GOT3 (cell line): Measurements from ENCODE around the gene HOXC6.
"Not testable (repeated sequence)": the region's sequence is repeated elsewhere in the genome, so short reads cannot be mapped to it uniquely, and the experiment has no call there.

Source experiments
- DNase-seq: peaks from one replicate; lab custom pipeline; 2025; ENCODE audit warnings: mixed read lengths; lab: John Stamatoyannopoulos, UW

The HOXC6 gene

DNA sequence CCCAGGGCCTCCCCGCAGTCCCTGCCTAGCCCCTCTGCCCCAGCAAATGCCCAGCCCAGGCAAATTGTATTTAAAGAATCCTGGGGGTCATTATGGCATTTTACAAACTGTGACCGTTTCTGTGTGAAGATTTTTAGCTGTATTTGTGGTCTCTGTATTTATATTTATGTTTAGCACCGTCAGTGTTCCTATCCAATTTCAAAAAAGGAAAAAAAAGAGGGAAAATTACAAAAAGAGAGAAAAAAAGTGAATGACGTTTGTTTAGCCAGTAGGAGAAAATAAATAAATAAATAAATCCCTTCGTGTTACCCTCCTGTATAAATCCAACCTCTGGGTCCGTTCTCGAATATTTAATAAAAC lies 2.2 kb downstream of the HOXC6 start:
- DNase-seq: no peak

DNA sequence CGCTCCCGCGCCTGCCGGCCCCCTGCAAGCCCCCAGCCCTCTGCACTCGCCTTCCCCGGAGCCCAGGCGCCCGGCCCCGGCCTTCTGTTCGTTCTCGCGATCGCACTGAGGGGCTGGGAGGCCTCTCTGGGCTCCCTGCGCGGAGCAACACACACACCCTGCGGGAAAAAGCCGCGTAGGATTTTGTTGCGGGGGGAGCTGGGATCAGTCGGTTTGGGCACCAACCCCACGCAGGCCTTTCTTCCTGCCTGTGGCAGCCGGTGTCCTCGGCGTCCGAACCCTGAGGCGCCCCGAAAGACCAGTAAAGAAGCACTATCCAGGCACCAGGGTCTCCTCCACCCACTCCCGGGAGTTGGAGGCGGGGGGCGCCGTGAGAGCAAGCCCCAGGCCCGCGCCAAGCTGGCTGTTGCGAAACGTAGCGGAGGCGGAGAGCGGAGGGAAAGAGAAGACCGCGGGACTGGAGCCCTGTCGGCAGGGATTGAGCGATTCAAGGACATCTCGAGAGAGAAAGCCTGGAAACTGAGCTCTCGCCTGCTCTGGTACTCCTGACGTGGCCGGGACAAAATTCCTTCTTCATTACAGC lies 2.7 kb downstream of the HOXC6 start:
- no peak for DNase-seq

DNA sequence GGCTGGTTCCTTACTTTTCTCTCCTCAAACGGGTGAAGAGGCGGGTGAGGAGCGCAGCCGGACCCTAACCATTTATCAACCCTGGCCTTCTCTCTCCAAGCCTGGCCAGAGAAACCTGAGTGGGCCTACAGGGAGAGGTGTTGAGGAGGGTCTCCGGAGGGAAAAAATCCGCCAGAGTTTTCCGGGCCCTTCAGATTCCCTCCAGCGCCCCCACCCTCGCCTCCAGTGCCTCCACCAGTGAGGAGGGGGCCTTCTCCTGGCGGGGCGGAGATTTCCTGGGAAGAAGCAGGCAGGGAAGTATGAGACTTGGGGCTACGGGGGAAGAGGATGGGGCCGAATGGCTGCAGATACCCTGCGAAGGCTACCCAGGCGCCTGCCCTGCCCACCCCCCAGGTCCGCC lies 3.2 kb downstream of the HOXC6 start:
- no peak for DNase-seq

DNA sequence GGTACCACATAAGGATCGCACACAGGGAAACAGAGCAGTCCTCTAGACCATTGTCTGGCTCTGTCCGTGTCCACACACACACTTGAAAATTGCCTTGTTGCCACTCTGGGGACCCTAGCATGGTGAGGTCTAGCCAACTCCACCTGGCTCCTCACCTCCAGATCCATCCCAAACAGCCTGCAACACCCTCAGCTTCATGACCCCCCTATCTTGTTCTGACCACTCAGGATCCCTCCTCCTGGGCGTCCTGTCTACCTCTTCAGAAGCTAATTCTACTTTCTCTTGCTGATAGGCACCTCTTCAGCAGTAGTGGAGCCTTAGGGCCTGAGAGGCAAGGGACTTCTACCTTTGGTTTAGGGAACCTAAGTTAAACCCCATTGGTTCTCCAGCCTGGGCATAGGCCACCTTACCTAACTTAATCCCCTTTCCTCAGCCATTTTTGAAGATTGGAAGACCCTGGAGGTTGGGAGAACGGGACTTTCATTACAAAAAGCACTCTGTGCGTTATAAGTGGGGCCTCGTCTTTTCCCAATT lies 3.9 kb downstream of the HOXC6 start:
- no peak for DNase-seq

DNA sequence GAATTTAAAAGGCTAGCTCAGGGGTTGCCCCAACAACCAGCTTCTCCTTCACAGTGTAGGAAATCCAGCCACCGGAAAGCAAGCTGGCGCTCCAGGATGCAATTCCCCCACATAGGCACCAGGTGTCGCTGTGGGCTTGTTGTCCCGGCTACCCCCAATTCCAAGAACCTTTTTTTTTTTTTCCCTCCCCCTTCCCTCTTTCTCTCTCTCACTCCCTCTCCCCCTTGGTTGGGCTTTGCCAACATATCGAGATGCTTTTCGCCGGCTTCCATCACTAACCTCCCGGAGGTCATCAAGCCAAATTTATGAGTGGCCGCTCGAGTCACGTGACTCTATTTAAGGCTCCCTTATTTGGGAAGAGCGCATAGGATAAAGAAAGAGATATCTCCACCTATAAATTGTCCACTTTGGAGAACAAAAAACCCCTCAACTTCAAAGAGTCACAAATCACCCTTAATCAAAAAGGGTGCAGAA lies 4.4 kb downstream of the HOXC6 start, which contains the start of gene HOXC5:
Gene HOXC5 (plus strand): TSS at position 424 of the 474 bp plus-strand sequence. CDS start 73 bp downstream, outside the sequence.
- peak; percentile 15 for DNase-seq

DNA sequence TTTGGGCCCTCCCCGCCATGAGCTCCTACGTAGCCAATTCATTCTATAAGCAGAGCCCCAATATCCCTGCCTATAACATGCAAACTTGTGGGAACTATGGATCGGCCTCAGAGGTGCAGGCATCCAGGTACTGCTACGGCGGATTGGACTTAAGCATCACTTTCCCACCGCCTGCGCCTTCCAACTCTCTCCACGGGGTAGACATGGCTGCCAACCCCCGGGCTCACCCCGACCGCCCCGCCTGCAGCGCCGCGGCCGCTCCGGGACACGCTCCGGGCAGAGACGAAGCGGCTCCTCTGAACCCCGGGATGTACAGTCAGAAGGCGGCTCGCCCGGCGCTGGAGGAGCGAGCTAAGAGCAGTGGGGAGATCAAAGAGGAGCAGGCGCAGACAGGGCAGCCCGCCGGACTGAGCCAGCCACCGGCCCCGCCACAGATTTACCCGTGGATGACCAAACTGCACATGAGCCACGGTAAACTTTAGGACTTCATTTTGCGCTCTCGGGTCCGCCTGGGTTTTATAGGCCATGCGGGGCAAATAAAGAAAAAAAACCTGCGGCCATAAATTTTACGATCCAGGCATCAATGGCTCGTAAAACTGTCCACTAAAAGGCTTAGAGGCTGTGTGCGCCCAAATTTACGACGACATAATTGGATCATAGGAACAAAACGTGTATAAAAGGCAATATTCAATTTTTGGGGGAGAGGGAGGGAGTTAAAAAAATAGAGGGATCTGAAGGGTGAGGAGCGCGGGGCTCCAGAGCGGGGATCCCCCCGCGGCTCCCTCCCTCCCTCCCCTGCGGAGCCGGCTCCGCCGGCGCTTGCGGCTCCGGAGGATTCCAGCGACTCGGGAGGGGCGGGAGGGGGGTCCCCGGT lies 5.1 kb downstream of the HOXC6 start:
- no peak for DNase-seq

DNA sequence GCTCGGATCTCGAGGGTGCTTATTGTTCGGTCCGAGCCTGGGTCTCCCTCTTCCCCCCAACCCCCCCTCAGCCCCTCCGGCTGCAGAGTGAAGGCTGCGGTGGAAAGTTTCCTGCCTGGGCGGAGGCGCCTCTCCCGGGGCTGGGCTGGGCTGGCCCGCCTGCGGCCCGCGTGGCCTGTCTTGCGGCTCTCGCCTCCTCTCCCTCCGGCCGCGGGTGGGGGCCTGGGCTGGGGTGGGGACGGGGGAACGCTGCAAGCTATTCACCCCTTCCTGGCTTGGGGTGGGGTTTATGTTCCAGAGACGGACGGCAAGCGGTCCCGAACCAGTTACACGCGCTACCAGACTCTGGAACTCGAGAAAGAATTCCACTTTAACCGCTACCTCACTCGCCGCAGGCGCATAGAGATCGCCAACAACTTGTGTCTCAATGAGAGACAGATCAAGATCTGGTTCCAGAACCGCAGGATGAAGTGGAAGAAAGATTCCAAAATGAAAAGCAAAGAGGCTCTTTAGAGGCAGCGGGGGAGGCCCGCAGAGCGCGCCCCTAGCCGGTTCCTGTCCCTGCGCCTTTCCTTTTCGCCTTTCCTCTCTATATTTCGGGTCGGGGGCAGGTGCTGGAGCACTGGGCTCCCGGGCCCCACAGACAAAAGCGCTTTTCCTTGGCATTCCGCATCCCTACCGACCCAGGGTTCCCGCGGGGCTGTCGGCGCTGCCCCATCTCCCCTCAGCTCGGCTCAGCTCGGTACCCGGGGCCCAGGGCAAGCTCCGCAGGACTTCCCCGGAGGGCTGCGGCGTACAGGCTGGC lies 5.9 kb downstream of the HOXC6 start:
- no peak for DNase-seq

DNA sequence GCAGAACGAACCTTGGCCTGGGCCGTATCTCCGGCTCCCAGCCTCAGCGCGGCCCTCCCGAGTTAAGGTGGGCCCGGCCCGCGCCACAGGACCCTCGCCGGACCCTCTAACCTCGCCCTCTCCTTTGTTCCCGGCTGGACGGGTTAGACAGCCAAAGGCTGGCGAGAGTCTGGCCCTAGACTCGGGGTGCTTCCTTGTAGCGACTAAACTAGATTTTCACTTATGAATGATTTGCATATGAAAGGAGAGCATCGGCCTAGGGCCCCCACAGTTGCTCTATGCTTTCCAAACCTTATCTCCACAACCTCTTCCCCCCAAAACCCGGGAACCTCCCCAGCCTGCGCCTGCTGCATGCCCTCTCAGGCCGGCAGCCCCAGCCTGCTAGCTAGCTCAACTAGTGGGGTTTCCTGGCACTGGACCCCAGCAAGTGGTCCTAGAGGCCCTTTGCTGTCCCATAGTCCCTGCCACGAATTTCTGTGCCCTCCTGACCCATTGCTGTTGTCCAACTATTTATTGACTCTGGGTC lies 6.6 kb downstream of the HOXC6 start:
- no peak for DNase-seq

DNA sequence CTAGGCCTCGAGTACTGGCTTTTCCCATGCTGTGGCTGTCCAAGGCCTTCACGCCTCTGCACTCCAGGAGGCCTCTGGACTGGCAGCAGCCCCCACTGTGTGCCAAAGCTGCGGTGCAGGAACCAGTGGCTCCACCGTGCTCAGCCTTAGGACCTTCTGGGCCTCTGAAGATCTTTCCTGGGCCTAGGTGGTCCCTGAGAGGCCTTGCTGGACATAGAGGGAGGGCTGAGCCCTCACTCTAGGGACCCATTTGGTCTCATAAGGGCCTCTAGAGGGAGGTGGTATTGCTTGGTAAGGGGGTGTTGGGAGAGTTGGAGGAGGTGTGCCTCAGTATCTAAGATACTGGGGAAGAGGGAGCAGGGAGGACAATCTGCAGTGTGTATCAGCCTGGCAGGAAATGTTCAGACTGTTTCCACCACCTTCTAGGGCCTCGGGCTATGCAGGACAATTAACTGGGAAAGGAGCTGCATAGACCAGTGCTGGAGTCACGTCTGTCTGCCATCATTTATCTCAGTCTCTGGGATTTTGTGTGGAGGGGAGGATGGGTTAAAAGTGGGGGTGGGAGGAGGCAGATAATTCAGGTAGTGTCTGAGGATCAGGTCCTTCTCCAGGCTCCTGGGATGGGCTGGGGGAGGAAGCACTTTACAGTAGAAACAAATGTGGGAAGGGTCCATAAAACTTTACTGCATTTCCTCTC lies 7.5 kb downstream of the HOXC6 start:
- no peak for DNase-seq

DNA sequence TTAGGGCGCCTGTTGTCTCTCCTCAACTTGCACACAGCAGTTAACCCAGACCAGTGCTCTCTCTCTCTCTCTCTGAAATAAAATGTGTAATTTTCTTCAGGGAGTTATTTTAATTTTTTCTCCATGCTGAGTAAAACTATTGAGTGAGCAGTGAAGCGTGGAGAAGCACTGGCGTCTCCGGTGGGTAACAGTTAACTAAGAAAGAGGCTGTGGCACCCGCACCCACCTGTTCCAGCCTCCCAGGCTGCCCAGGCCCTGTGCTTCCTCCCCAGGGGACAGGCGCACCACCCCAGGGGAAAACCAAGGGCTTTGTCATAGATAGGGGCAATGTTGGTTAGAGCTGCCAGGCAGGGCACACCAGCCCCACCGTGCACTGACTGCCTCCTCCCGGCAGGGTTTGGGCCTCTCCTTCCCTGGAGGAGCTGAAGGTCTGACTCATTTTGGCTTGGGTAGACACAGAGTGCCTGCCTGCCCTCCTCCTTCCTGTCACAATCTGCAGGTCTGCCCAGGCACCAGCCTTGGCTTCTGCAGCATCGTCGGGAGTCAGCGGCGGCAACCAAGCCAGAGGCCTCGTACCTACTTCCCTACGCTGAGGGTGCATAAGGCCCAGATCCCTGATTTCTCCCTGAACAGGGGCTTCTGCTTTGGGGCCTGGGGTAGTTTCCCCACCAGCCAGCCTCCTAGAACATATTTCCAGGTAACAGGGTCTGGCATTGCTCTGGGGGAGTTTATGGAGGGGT lies 8.6 kb downstream of the HOXC6 start:
- no peak for DNase-seq

DNA sequence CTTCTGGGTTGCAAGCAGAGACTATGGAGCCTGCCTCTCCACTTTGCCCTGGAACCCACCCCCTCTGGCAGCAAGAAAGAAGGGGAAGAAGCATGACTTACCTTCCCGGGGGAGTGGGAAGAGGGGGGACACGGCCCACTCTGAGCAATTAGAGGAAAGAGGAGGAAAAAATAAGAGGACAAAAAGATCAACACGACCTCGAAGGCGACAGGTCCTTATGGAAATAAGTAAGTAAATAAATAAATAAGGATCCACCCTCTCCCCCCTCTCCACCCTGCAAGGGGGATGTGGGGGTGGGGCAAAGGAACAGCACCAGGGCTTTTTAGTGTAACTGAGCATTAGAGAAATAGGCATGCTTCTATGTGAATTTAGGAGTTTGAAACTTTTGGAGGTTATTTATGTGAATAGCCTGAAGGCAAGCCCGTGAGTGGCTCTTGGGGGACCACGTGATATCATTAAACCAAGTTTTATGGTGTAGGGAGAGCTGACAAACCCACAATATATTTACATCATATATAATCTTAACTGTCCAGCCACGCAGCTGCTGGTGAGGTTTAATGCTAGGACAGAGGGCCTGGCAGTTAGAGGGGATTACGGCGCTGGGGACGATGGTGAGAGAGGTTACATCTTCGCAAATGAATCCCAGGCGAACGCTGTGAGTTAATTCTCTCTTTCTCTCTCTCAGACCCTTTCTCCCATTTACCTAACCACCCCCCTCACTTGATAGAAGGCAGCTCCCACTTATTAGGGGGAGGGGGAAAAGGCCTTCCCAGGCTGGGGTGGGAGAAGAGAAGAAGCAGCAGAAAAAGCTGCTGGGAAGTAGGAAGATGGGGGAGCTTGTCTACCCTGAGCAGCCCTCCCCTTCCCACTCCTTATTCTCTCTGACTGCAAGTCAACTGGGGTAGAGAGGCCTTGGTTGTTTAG lies 9.4 kb downstream of the HOXC6 start:
- DNase-seq: no peak

DNA sequence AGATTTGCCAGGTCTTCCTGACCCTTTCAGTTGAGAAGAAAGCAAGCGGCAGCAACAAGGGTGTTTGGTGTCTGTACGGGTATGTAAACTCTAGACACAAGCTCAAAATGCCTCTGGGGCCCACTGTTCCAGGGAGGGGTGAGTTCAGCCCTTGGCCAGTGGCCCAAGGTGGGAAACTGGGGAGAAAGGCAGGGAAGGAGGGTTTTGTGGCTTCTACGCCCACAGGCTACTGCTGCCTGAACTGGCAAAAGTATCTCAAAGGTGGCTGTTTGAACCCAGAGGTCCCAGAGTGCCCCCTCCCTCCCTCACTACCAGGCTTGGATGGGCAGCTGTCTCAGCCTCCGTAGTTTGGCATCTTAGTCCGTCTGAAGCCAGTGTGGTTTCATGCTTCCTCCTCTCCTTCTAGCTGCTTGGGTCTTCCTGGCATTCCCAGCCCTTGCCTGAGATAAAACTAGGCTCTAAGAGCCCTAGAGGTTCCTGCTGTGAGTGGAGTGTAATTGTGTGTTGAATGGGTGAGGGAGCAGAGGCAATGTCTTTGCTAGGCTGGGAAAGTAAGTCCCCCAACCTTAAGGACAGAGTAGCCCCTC lies 10.1 kb downstream of the HOXC6 start:
- no peak for DNase-seq

DNA sequence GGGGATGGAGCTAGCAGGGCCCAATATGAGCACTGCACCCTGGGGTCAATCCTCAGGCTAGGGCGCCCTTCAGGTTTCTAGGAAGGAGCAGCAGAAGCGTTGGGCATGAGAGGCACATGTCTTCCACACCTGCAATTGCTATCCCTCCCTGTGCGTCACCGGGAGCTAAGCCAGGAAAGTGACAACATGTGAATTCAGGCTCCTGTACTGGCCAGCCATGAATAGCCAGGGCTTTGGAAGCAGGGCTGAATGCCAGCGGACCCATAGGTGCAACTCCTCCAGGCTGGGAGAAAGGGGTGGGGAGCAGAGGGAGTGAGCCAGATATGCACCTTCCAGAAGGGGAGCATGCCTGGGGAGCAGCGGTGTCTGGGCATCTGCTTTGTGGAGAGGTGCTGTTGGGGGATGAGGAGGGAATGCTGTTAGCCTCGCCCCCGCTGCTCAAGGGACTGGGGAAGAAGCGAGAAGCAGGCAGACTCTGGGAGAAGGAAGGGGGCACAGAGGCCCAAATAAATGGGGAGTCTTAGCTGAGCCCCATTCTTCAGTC lies 10.7 kb downstream of the HOXC6 start:
- no peak for DNase-seq

DNA sequence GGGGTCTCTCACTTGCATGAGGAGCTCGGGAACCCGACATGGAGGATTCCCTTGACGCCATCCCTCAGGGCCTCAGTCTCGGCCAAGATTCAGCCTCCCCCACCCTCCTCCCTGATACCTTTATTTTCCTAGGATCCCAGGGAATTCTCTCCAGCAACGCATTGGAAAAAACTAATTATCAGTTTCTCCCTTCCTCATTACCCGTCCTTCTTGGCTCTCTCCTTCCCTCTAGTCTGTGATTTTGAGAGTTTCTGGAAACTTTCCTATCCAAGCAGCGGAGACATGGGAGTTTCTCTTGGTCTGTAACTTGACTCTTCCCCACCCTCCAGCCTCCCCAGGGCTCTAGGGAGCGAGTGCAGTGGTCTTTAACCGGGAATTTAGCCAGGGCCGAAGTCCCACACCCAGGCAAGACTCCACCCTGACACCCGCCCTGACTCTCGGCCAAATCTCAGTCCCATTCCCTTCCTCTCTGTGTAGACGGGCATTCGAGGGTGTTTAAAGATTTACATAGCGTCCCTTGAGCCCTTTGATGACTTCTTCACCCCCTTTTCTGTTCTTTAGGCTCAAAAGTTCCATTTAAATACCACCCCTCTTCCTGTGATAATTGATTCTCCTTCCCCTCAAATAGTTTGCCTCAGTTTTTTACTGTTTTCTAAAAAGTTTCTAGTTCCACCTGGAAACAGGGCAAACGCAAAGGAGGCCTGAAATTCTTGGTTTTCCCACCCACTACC lies 11.3 kb downstream of the HOXC6 start:
- DNase-seq: no peak

DNA sequence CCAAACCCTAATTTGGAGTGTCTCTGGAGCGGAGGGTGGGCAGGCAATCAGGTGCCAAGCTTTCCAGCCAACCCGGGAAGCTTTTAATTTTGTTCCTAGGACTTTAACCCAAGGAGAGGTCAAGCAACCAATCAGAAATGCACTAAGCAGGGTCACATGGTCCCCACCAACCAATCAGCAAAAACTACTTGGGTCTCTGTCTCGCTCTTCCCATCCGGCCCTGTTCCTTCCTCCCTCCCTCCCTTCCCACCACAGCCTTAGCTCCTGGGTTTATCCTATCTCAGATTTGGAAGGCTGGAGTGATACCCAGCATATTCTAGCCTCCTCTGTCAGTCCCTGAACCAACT lies 11.9 kb downstream of the HOXC6 start:
- DNase-seq: no peak

DNA sequence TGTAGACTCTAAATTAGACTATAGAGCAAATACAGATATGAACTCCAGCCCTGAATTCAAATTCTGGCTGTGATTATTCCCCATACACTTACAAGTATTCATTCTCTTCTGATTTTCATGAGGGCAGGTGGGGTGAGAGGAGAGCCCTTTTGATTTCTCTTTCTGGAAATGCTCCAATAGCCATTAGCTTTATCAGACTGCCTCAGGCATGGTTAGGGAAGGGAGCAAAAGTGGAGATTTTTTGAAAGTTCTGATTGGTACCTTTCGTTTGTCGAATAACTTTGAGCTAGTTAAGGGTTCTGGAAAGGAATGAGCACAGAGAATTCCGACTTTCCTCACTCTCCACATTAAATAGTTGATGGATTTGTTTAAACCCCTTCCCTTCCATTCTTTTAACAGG lies 12.4 kb downstream of the HOXC6 start:
- no peak for DNase-seq

DNA sequence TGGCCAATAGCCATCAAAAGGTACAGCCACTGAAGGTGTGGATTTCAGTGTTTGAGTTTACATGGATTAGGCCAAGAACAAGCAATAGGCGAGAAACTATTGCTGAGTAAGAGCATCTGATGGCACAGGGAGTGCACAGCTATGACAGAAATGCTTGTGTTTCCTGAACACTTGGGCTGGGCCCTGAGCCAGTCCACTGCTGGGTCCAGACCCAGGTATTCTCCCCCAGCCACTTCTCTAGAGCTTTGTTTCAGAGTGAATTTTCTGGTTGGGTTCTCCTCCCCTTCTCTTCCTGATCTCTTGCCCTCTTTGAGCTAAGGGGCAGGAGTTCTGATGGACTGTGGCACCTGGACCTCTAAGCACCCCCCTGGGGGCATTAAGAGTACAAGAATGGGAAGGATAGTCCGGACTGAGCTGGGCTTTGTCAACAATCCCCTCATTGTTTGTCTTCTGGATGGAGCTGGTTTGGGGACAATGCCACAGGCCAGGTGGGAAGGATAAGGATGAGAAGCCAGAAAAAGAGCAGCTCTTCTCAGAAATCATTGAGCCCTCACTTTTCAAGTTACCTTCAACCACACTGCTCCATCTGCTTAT lies 13.0 kb downstream of the HOXC6 start:
- no peak for DNase-seq

DNA sequence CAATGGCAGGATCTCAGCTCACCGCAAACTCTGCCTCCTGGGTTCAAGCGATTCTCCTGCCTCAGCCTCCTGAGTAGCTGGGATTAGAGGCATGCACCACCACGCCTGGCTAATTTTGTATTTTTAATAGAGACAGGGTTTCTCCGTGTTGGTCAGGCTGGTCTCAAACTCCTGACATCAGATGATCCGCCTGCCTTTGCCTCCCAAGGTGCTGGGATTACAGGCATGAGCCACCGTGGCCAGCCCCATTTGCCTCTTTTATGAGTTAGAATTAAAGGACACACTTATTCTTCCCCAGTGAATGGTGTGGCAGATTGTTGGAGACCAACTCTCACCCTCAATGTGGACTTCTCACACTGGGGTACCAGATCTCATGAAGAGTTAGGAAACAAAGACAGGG lies 13.8 kb downstream of the HOXC6 start:
- not testable (repeated sequence) for DNase-seq
